Measurements from ENCODE around the gene SREBF1. TPM values are rescaled to one million over a fixed set of nuclear protein-coding genes. Genes with fewer than 3 reads are reported as not detected.

The SREBF1 gene
- total and polyA plus RNA-seq, 2 experiments from 2014 or later: 19.2 to 36.2 TPM

DNA sequence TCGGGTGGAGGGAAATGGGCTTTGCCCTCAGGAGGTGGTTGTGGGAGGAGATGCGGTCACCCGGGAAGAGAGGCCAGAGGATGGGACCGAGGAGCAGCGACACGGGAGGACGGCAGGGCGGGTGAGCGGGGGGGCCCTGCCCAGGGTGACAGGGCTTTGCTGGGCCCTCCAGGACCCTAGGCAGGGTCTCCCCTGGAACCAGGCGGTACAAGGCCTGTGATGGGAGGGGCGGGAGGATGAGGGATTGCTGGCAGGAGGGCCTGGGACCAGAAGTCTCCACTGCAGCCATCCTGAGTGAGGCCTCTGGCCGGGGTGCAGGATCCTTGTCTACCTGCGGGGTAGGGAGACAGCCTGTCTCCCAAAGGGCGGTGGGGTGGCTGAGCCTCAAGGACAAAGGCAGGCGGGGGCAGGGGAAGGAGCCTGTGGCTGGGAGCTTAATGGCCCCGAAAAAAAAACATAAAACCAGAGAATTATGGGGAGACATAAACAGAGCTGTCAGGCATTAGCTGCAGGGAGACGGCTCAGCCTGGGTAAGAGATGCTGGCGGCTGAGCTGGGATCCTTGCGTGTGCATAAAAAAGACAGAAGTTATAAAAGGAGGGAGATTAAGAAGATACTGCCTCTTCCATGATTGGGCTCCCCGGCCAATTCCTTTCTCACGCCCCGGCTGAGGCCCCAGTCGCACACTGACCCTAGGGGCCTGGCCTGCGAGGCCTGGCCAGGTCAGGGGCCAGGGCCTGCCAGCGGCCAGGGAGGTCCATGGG lies 66.7 kb downstream of the SREBF1 start:
- no peaks in the 10 kb centered on the region for H3K27me3 ChIP-seq (replicated peaks; ENCODE audit: insufficient read depth)
- peaks cover 62% of the 10 kb centered on the region for H3K79me2 ChIP-seq (ENCODE audit: insufficient read depth)
- H3K9ac ChIP-seq: no peak overlapping the region
- H3K9me3 ChIP-seq (ENCODE audit: low read depth): no peaks in the 10 kb centered on the region
- H3F3A ChIP-seq (ENCODE audit: insufficient read depth): no peaks in the 10 kb centered on the region
- H3K9me2 ChIP-seq (ENCODE audit: insufficient read depth): no peaks in the 10 kb centered on the region
- 95% methylated on average over 21 to 25 of the region's 25 CpGs for WGBS, 2 experiments (ENCODE audit: low coverage in 1 of 2, low lambda C conversion rate in 2 of 2, missing lambda C conversion rate in 2 of 2)
- in situ Hi-C loops (cut with MboI): no loop called here
- no peaks in the 10 kb centered on the region for H3K4me1 ChIP-seq (ENCODE audit: insufficient read depth)
- no peak for DNase-seq
- H3K36me3 ChIP-seq (ENCODE audit: low read depth): no peaks in the 10 kb centered on the region
- no peak overlapping the region for H2AFZ ChIP-seq
- no peak overlapping the region for H3K4me3 ChIP-seq
- H3K27ac ChIP-seq: no peak overlapping the region
- TF ChIP-seq EZH2phosphoT487 (IDR thresholded peaks at IDR 0.05; ENCODE audit: insufficient read depth, low read depth): no peak
- no peak for TF ChIP-seq EZH2 (IDR thresholded peaks at IDR 0.05; ENCODE audit: insufficient read depth, poor library complexity, severe bottlenecking)
- no peak overlapping the region for H3K4me2 ChIP-seq (ENCODE audit: unreplicated experiment)
- no peaks in the 10 kb centered on the region for H4K20me1 ChIP-seq (ENCODE audit: insufficient read depth)

DNA sequence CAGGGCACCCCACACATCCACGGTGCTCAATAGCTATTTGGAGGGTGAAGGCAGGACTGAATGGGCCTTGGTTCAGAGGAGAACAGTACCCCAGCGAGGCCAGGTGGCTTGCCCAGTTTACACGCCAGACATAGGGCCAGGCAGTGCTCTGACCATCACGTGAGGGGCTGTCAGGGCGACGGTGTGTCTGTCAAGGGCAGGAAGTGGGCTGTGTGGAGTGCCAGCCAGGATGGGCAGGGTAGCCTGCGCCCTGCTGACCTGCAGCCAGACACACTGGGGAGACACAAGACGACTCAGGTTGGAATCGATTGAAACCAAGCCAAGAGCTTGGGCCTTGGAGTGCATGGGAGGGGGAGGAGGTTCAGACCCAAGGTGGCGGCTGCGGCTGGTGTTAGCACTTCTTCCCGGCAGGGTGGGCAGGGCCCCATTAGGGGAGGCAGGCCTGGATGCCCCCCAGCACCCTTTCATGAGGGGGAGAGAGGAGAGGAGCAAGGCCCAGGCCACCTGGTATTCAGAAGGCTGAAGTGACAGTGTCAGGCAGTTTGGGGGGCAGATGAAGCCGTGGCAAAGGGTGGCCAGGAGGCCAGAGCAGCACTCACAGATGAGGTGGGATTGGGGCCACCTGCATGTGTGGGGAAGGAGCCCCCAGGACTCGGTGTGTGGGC lies 68.2 kb downstream of the SREBF1 start:
- H3K79me2 ChIP-seq (ENCODE audit: insufficient read depth): peaks cover 68% of the 10 kb centered on the region

DNA sequence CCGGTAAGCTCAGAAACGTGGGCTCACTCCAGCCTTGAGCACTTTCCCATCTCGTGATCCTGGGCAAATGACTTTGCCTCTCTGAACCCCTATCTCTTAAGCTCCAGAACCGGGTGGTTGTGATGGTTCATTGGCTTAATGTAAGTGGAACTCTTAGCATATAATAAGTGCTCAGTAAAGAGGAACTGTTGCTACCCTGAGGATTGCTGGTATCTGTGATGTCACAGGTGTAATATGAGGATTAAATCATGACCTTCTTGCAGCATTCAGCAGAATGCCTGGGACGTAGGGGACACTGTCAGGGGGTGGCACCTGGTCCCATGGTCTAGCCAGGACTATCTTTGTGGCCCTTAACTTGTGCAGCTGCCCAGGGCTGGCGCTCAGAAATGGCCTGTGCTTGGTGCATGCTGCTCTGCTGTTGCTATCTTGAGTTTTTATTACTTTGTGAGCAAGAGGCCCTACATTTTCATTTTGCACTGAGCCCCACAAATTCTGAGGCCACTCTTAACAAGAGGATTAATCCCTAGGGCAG lies 68.8 kb downstream of the SREBF1 start:
- Histone ChIP-seq H3K9me2 (ENCODE audit: insufficient read depth) (no peaks in the 10 kb centered on the region), H3K4me3 (no peak overlapping the region), H3K79me2 (ENCODE audit: insufficient read depth) (peaks cover 69% of the 10 kb centered on the region), H3K27me3 (replicated peaks; ENCODE audit: insufficient read depth) (no peaks in the 10 kb centered on the region), H3K36me3 (ENCODE audit: low read depth) (no peaks in the 10 kb centered on the region), H3F3A (ENCODE audit: insufficient read depth) (no peaks in the 10 kb centered on the region), H3K9me3 (ENCODE audit: low read depth) (no peaks in the 10 kb centered on the region), H3K9ac (no peak overlapping the region), H3K27ac (no peak overlapping the region), H3K4me2 (ENCODE audit: unreplicated experiment) (no peak overlapping the region), H2AFZ (no peak overlapping the region), H4K20me1 (ENCODE audit: insufficient read depth) (no peaks in the 10 kb centered on the region), H3K4me1 (ENCODE audit: insufficient read depth) (no peaks in the 10 kb centered on the region)
- in situ Hi-C loops (cut with MboI): no loop called here
- no peak for TF ChIP-seq EZH2phosphoT487 (IDR thresholded peaks at IDR 0.05; ENCODE audit: insufficient read depth, low read depth)
- TF ChIP-seq EZH2 (IDR thresholded peaks at IDR 0.05; ENCODE audit: insufficient read depth, poor library complexity, severe bottlenecking): no peak
- WGBS, 2 experiments (ENCODE audit: low coverage in 1 of 2, low lambda C conversion rate in 2 of 2, missing lambda C conversion rate in 2 of 2): 83 to 89% methylated on average over 6 of the region's 6 CpGs
- DNase-seq: no peak

More for the DNA sequence above, 68.2 kb downstream of the SREBF1 start:
- DNase-seq: no peak
- Histone ChIP-seq H4K20me1 (ENCODE audit: insufficient read depth) (no peaks in the 10 kb centered on the region), H3K27me3 (replicated peaks; ENCODE audit: insufficient read depth) (no peaks in the 10 kb centered on the region), H3K27ac (no peak overlapping the region), H3K9me2 (ENCODE audit: insufficient read depth) (no peaks in the 10 kb centered on the region), H3K4me2 (ENCODE audit: unreplicated experiment) (no peak overlapping the region), H3K4me1 (ENCODE audit: insufficient read depth) (no peaks in the 10 kb centered on the region), H3K36me3 (ENCODE audit: low read depth) (no peaks in the 10 kb centered on the region), H3K4me3 (no peak overlapping the region), H3K9me3 (ENCODE audit: low read depth) (no peaks in the 10 kb centered on the region), H3F3A (ENCODE audit: insufficient read depth) (no peaks in the 10 kb centered on the region), H2AFZ (no peak overlapping the region), H3K9ac (no peak overlapping the region)
- TF ChIP-seq EZH2phosphoT487 (IDR thresholded peaks at IDR 0.05; ENCODE audit: insufficient read depth, low read depth): no peak
- TF ChIP-seq EZH2 (IDR thresholded peaks at IDR 0.05; ENCODE audit: insufficient read depth, poor library complexity, severe bottlenecking): no peak
- in situ Hi-C loops (cut with MboI): no loop called here
- WGBS, 2 experiments (ENCODE audit: low coverage in 1 of 2, low lambda C conversion rate in 2 of 2, missing lambda C conversion rate in 2 of 2): 77 to 78% methylated on average over 14 of the region's 14 CpGs

DNA sequence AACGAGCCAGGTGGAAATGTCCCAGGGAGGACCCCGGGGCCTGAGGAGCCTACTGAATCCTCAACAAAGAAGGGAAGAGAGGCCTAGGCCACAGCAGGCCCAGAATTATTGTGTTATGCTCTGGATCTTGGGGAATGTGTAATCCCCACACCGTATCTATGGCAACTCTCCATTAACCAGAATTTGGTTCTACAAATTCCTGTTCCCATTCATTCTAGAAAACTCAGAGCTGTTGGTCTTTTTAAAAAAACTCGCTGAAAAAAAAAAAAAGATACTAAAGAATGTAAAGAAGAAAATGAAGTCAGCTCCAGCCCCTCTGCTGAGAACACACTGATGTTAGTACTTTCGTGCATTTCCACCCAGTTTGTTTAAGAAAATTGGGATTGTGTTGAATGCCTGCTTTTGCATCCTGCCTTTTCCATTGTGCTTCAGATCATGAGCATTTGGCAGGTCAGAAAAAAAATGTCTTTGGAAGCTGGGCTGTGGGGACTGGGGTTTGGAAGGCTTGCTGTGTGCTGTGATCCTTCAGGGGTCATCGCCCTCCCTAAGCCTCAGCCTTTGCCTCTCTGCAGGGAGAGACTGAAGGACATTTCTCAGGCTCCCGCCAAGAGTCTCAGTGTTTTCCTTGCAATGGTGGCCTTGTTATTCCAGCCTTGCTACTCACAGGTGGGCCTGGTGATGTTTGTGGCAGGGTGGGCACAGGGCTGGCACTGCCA lies 69.5 kb downstream of the SREBF1 start:
- TF ChIP-seq EZH2phosphoT487 (IDR thresholded peaks at IDR 0.05; ENCODE audit: insufficient read depth, low read depth): no peak
- no peak for TF ChIP-seq EZH2 (IDR thresholded peaks at IDR 0.05; ENCODE audit: insufficient read depth, poor library complexity, severe bottlenecking)
- no peak overlapping the region for H3K4me3 ChIP-seq
- in situ Hi-C loops (cut with MboI): no loop called here
- H3K4me2 ChIP-seq (ENCODE audit: unreplicated experiment): no peak overlapping the region
- H3K36me3 ChIP-seq (ENCODE audit: low read depth): no peaks in the 10 kb centered on the region
- H3K9ac ChIP-seq: no peak overlapping the region
- H2AFZ ChIP-seq: no peak overlapping the region
- peak; percentile 15 for DNase-seq
- WGBS, 2 experiments (ENCODE audit: low coverage in 1 of 2, low lambda C conversion rate in 2 of 2, missing lambda C conversion rate in 2 of 2): 80 to 83% methylated on average over 7 of the region's 7 CpGs
- H3F3A ChIP-seq (ENCODE audit: insufficient read depth): no peaks in the 10 kb centered on the region
- H3K27ac ChIP-seq: no peak overlapping the region
- H3K4me1 ChIP-seq (ENCODE audit: insufficient read depth): no peaks in the 10 kb centered on the region
- H3K79me2 ChIP-seq (ENCODE audit: insufficient read depth): peaks cover 71% of the 10 kb centered on the region
- no peaks in the 10 kb centered on the region for H4K20me1 ChIP-seq (ENCODE audit: insufficient read depth)
- H3K9me3 ChIP-seq (ENCODE audit: low read depth): no peaks in the 10 kb centered on the region
- no peaks in the 10 kb centered on the region for H3K27me3 ChIP-seq (replicated peaks; ENCODE audit: insufficient read depth)
- H3K9me2 ChIP-seq (ENCODE audit: insufficient read depth): no peaks in the 10 kb centered on the region

Measured in GM23248 (cell line).